ENCODE data around the gene TTLL8.
"Not testable (repeated sequence)": the region's sequence is repeated elsewhere in the genome, so short reads cannot be mapped to it uniquely, and the experiment has no call there.

TTLL8 gene

DNA sequence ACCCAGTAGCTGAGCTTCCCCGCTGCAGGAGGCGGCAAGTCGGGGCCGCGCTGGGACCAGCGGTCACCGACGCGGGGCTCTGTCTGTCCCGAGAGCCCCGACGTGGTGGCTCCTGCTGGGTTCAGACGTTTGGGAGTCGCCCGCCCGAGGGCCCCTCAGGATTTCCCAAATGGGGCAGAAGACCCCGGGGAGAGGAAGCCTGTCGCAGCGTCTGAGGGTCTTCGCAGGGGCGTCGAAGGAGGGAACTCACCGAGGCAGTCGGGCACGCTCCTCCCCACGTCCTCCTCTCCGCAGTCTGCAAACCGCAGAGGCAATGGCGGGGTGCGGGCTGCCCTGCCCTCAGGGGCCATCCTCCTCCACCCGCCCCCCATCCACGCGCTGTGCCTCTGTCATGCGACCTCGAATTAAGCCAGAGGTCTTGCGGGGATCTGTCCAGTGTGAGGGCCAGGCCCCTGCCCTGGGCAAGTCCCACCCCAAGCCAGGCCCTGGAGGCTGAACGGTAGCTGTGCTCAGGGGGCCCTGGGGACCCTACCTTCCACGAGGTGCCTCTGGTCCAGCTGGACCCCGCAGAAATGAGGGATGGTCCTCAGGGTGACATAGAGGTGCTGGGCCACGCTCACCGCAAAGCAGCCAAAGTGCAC is 58.0 kb downstream of the TTLL8 start:
- DNase-seq = no peak

DNA sequence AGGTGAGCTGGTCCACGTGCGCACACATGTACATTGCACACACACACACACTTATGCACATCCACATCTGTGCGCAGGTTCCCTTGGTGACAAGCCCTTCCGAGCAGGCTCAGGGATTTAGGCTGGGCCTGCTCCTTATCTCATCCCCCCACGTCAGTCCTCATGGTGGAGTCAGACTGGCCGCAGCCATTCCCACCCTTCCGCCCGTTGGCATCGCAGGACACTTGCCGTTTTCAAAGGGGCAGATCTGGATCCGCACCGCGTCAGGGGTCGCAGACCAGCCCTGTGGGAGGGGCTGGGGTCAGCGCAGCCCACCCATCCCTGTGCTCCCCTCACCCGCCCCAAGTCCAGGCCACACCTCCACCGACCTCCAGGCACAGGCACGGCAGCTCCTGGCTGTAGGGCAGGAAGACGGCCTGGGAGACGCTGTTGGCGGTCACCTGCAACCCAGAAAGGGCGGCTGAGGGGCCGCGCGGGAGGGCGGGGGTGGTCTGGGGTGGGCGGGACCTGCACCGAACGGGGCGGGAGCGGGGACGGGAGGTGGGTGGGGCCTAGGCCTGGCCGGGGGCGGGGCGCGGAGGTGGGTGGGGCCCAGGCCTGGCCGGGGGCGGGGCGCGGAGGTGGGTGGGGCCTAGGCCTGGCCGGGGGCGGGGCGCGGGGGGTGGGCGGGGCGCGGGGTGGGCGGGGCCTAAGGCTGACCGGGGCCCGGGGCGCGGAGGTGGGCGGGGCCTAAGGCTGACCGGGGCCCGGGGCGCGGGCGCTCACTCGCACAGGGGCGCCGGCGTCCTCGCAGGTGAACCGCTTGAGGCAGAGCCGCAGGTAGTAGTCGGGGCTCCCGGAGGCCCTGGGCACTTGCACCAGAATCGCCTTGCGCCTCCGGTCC is 58.8 kb downstream of the TTLL8 start:
- peak; percentile 32 for DNase-seq

DNA sequence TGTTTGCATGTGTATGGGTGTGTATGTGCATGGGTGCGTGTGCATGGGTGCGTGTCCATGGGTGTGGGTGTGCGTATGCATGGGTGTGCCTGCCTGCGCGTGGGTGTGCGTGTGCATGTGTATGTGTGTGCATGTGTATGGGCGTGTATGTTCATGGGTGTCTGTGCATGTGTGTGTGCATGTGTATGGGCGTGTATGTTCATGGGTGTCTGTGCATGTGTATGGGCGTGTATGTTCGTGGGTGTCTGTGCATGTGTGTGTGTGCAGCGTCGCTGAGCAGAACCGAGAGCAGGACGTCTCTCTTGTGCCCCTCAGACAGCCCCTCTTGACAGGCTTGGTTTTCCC is 59.4 kb downstream of the TTLL8 start:
- DNase-seq = no peak

DNA sequence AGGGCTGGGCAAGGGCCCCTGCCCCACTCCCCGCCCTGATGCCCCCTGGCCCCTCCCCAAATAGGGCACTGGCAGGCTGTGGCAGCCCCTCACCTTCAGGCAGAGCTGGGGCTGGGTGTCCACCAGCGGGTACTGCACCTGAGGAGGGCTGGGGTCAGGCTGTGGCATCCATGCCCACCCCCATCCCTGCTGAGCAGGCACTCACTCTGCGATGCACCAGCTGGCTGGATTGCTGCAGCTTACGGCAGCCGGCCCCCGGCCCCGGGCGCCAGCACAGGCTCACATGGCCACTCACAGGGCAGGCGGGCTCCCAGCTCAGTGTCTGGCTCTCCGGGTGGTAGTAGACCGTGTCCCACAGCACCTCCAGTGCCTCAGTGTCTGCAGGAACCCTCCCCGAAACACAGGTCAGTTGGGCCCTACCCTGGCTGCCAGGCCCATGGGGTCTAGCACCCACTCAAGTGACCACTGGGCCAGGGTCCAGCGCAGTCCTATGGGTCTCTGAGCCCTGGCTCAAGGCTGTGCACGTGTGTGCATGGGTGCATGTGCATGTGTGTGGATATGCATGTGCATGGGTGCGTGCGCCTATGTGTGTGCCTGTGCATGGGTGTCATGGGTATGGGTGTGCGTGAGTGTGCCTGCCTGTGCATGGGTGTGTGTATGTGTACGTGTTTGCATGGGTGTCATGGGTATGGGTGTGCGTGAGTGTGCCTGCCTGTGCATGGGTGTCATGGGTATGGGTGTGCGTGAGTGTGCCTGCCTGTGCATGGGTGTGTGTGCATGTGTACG is 60.0 kb downstream of the TTLL8 start:
- DNase-seq = no peak

DNA sequence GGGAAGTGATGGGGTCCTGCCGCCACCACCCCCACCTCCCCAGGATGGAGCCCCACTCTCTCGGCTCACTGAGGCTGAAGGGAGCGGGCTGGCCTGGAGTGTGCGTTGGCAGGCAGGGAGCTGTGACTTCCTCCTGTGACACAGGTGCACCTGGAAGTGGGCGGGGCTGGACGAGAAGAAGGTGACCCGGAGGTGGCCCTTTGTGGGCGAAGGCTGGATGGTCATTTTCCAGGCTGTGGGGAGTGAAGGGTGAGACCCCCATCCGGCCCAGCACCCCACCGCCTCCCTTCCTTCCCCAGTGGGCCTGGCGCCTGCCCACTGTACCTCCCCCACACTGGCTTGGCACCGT is 60.9 kb downstream of the TTLL8 start:
- DNase-seq = no peak

DNA sequence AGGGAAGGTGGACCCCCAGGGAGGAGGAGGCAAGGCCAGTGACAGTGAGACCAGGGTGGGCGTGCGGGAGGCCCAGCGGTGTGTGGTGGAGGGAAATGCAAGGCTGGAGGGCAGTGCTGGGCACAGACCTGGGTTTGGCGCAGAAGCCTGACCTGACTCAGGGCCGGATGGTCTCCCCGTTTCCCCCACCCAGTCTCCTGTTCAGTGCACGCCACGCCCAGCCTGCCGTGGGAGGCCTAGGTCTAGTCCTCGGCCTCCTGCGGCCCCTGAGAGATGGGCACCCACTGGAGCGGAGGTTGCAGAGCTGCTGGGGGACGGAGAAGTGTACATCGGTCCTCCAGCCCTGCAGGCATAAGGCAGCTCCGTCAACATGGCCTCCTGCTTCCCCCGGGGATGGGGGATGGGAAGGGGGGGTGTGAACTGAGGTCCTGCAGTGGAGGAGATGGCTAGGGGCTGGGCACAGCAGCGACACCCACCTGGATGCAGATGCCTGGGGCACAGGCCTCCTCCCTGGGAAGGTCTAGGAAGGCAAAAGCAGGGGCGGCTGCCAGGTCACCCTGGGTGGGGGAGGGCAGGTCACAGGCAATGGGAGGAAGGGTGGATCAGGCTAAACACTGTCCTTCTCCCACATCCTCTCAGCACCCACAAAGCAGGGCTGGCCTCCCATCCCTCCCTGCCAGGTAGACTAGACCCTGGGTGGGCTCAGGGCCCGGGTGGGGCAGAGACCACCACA is 61.4 kb downstream of the TTLL8 start:
- DNase-seq = no peak

DNA sequence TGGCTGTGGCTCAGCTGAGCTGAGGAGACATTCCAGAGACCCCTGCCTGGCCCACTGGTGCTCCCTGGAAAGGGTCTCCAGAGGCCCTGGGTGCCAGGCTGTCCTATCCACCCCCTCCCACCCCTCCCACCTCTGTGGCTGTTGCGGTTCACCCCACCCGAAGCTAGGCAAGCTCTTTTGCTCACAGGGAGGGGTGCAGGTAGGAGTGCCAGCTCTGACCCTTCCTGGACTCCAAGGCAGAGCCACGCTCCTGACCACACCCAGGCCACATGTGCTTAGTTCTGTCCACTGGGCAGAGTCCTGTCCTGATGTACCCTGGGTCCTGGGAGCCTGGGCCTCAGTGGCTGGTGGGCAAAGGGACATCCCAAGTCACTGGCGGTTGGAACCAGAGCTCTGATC is 62.0 kb downstream of the TTLL8 start:
- no peak for DNase-seq

DNA sequence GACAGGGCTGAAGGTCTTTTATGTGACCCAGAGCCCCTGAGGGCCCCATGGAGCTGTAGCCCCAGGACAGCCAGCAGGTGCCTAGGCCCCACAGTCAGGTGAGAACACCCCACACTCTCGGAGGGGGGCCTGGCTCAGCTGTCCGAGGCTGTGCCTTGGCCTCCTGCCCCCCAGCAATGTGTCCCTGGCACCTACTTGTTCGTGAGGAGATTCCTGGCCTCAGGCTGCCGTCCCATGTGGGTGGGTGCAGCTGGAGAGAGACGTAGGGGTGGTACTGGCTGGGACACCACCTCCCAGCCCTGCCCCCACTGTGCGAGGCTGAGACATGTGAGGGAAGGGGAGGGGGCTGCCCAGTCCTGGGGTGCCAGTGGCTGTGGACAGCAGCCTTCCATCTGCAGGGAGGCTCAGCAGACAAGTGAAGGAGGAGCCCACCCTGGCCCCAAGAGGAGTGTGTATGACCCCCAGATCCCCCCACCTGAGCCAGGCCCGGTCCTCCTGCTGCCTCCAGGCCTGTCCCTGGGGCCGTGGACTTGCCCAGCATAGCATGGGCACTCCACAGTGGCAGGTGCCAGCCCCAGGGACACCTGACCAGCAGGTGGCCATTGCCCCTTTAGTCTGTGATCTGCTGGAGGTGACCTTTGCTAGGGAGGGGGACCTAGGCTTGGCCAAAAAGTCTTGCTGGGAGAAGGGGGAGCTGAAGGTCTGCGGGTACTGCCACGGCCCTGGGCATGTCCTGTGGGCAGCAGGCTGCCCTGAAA is 62.6 kb downstream of the TTLL8 start:
- DNase-seq = no peak

DNA sequence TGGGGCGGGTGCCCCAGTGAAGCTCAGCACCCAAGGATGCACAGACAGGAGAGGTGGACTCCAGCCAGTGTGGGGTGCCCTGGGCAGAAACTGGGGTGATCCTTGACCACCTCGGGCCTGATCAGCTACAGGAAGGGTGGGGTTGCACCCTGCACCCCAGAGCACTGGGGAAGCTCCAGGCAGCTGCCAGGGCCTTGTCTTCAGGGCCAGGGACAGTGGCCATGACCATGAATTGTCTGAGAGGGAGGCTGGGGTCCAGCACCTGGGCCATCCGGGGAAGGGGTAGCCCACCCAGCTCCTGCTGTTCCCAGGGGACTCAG is 63.1 kb downstream of the TTLL8 start:
- DNase-seq = no peak

DNA sequence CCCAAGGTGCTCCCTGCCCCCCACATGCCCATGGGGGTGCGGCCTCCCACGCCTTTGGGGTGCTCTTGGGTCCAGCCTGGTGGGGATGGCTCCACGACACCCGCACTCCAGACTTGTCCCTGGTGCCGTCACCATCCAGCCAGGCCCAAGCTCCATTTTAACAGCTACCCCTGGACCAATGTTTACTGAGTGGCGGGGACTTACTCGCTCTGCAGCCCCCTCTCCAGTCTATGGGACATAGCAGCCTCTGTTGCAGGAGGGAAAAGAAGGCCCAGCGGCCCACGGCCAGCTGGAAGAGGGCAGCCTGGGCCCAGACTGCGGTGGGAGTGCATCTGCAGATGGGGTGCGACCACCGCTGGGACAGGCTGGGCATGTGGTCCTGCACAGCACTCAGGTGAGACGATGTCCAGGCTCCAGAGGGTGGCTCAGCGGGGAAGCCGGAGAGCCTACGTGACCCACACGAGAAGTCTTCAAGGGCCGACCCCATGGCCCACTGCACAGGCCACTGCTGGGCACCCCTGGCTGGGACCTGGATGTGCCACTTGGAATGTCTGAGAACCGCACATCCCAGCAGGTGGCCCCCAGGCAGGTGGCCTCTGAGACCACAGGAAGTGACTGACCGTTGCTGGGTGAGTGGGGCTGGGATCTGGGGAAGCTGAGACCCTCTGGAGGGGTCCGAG is 63.6 kb downstream of the TTLL8 start:
- DNase-seq = no peak

DNA sequence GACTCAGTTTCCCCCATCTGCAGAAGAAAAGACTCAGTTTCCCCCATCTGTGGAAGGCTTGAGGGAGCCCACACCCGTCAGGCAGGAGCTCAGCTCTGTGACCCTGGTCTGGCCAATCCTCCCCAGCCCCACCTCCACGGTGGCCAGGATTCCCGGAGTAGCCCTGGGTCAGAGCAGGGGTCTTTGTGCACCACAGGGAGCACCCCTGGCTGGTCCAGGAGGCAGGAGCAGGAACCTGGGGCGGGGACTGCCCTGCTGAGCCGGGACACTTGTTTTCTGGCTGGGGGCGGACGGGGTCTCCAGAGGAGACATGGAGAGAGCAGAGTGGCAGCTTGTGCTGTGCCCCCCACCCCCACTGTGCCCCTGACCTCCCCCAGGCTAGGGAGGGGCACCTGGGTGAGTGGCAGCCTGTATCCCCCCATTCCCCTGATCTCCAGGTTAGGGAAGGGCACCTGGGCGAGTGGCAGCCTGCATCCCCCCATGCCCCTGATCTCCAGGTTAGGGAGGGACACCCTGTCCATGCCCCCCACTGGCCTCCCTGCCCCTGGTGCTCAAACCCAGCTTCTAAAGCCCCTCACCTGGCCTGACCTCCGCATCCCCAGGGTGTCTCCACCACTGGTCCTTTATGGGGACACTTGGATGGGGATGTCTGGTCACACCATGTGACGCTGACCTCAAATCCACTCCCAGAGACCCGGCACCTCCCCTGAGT is 64.3 kb downstream of the TTLL8 start:
- DNase-seq = no peak

DNA sequence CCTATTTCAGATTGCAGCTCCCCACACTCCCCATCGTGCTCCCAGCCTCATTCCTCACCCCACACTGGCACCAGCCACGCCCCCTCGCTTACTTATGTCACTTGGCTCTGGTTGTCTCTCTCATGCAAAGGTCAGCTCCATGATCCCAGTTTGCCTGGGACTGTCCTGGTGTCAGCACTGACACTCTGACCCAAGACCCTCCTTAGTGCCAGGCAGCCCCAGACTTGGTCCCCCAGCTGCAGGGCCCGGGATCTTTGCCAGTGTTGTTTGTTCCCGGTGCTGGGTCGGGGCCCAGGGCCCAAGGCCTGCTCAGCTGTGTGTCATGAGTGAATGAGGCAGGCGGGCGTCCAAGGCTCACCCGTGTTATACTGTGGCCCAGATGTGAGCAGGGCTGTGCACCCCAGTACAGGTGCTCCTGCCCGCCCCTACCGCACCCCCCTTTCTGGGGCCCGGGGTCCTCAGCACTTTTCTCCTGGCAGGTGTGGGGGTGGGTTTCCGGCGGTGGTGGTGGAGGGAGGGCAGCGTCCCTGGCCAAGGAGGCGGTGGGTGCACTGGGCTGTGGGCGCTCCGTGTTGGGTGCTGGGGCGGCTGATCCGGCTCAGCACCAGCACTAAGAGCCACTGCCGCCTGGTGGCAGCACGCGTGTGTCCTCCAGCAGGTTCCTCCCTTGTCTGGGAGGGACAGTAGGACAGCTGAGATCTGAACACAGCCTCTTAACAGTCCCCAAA is 65.0 kb downstream of the TTLL8 start:
- peak; percentile 75 for DNase-seq

DNA sequence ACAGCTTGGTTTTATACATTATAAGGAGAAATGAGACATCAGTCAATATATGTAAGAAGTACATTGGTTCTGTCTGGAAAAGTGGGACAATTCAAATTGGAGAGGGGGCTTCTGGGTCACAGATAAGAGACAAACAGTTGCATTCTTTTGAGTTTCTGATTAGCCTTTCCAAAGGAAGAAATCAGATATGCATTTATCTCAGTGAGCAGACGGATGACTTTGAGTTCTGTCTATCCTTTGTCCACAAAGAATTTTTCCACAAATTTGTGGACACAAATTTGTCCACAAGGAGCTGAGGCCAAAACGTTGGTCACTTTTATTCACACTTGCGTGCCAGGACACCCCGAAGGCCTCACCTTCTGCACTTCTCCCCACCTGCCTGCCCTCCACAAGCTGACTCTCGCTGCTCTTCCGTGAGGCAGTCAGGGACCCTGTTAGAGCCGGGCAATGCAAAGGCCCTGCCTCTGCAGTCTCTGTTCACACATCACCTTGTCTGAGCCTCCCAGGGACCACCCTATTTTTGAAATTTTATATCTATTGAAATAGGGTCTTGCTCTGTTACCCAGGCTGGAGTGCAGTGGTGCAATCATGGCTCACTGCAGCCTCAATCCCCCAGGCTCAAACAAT is 66.1 kb downstream of the TTLL8 start:
- DNase-seq = no peak

DNA sequence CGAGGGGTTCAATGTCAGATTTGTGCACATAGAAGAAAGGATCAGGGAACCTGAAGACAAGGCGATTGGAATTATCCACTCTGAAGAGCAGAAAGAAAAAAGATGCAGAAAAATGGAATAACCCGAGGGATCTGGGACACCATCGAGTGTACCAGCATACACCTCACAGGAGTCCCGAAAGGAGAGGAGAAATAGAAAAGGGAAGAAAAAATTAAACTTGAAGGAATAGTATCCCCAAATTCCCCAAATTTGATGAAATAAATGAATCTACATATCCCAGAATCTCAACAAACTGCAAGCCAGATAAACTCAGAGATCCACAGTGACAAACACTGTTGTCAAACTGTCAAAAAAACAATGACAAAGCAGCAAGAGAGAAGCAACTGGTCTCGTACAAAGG is 66.9 kb downstream of the TTLL8 start:
- no peak for DNase-seq

DNA sequence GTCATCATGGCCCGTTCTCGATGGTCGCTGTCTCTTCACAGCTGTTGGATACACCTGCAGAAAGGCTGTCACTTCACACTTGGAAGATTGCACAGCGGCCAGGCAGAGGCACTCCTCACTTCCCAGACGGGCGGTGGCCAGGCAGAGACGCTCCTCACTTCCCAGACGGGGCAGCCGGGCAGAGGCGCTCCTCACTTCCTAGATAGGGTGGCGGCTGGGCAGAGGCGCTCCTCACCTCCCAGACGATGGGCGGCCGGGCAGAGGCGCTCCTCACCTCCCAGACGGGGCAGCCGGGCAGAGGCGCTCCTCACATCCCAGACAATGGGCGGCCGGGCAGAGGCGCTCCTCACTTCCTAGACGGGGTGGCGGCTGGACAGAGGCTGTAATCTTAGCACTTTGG is 68.3 kb downstream of the TTLL8 start:
- DNase-seq = not testable (repeated sequence)

DNA sequence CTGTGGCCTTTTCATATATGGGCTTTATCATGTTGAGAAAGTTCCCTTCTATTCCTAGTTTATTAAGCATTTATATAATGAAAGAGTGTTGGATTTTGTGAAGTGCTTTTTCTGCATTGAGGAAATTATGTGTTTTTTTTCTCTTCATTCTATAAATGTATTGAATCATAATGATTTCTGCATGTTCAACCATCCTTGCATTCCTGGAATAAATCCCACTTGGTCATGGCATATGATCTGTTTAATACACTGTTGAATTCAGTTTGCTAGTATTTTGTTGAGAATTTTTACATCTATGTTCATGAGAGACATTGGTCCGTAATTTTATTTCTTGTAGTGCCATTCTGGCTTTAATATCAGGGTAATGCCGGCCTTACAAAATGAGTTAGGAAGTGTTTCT is 71.8 kb downstream of the TTLL8 start:
- no peak for DNase-seq

DNA sequence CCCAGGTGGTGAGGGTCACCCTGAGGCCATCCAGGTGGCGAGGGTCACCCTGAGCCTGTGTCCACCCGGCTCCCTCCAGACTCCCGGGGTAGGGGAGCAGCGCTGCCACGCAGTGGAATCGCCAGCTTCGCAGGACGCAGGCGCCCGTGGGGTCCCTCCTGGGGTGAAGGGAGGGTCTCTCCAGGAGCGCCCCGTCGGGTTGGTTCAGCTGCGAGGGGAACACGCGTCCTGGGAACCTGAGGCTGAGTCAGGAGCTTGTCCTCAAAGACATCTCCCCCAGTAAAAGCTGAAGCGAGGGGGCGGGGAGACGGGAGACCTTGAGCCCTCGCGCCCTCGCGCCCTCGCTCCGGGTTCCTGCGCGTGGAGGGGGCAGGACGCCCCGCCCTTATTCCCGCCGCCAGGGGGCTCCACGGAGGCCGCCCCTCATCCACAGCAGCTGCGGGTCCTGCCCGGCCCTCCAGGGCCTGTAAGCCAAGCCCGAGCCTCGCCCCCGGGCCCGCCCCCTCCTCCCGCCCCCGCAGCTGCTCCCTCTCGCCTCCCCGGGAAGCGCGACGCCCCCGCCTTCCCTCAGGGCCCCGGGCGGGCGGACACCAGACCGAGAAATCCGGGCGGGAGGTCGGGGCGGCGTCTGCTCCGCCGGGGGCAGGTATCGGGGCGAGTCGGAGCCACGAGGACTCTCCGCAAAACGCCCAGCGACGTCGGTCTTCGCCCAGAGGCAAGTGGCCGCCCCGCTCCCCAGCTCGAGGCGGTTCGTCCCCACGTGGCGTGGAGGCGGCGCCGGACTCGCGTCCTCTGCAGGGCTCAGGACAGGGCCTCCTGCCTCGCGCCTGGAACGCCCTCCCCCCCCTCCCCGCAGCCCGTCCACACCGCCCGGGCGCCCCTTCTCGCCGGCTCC is 74.7 kb downstream of the TTLL8 start:
- DNase-seq = no peak

DNA sequence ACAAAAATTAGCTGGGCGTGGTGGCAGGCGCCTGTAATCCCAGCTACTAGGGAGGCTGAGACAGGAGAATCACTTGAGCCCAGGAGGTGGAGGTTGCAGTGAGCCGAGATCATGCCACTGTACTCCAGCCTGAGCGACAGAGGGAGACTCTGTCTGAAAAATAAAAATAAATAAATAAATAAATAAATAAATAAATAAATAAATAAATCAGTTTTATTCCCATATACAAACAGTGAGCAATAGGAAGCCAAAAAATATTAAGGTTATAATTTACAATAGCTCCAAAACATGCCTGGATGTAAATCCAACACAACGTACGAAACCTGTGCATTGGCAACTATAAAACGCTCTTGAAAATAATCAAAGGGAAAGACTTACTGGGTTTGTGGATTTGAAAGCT is 76.3 kb downstream of the TTLL8 start:
- not testable (repeated sequence) for DNase-seq
